ENCODE measurements around the gene RHOF. TPM values are rescaled to one million over a fixed set of nuclear protein-coding genes. Genes with fewer than 3 reads are reported as not detected.
A peak's percentile ranks its signal among the peaks of the same experiment; 100 is the strongest.

The RHOF gene
- total RNA-seq, 1 experiment from 2014 or later, result 232 TPM

- no peak overlapping the region; the same call in 1 of the 2 replicates for H3K4me3 ChIP-seq (ENCODE audit: low read length)
- ATAC-seq (no peak), DNase-seq (peak; percentile 58)
- H3K79me2 ChIP-seq (ENCODE audit: low read length), result peaks cover 83% of the 10 kb centered on the region
- POLR2A ChIA-PET (ENCODE audit: unreplicated experiment), result interaction anchor here (0.6 kb wide), 1 partner anchor 12 kb away, joined by 4 read pairs; no protein-coding TSS in a partner anchor
- no peak overlapping the region for H2AFZ ChIP-seq (ENCODE audit: low read length)
- H3K9me3 ChIP-seq (ENCODE audit: low read length), result no peaks in the 10 kb centered on the region
- H4K20me1 ChIP-seq (ENCODE audit: low read length), result 0 out of 2 replicates have a peak, but pooled peaks cover 3% of the 10 kb centered on the region
- BruUV-seq (replicated peaks), result no TSS peak
- no peaks in the 10 kb centered on the region for H3K9me2 ChIP-seq (replicated peaks; ENCODE audit: low read length)
- TF ChIP-seq CTCF (conservative IDR thresholded peaks at IDR 0.05; ENCODE audit: low read depth, low read length), result no peak
- no peak for TF ChIP-seq EZH2phosphoT487 (IDR thresholded peaks at IDR 0.05; ENCODE audit: borderline replicate concordance, low read length)
- no peak for TF ChIP-seq EZH2 (IDR thresholded peaks at IDR 0.05; ENCODE audit: low read length, unreplicated experiment)
- H3K27ac ChIP-seq (ENCODE audit: low read length), result peak overlapping the region; percentile 96
- CTCF ChIA-PET, result no interaction called here
- peaks cover 4% of the 10 kb centered on the region for H3F3A ChIP-seq (ENCODE audit: low read length, unreplicated experiment)
- peaks cover 83% of the 10 kb centered on the region for H3K4me1 ChIP-seq (ENCODE audit: insufficient read depth, low read length)
- H3K27me3 ChIP-seq (ENCODE audit: low read length), result no peaks in the 10 kb centered on the region
- peaks cover 14% of the 10 kb centered on the region; the same call in 1 of the 2 replicates for H3K36me3 ChIP-seq (ENCODE audit: low read depth, low read length)
- H3K9ac ChIP-seq (ENCODE audit: low read length), result peak overlapping the region; percentile 94; the same call in 1 of the 2 replicates
- intact Hi-C loops (cut with micrococcal nuclease), result no loop called here
- H3K4me2 ChIP-seq (ENCODE audit: low read length), result peak overlapping the region; percentile 93
Measured at GRCh38 chr12:121788176-121788818, 5.2 kb downstream of the RHOF start.

- POLR2A ChIA-PET (ENCODE audit: unreplicated experiment), result interaction anchor here (0.6 kb wide), 1 partner anchor 13 kb away, joined by 4 read pairs; no protein-coding TSS in a partner anchor
- H3F3A ChIP-seq (ENCODE audit: low read length, unreplicated experiment), result peaks cover 4% of the 10 kb centered on the region
- 0 out of 2 replicates have a peak, but pooled peaks cover 6% of the 10 kb centered on the region for H4K20me1 ChIP-seq (ENCODE audit: low read length)
- H3K4me2 ChIP-seq (ENCODE audit: low read length), result no peak overlapping the region
- no TSS peak for BruUV-seq (replicated peaks)
- no peaks in the 10 kb centered on the region for H3K9me2 ChIP-seq (replicated peaks; ENCODE audit: low read length)
- DNase-seq (peak; percentile 57), ATAC-seq (no peak)
- TF ChIP-seq CTCF (conservative IDR thresholded peaks at IDR 0.05; ENCODE audit: low read depth, low read length) (no peak), EZH2 (IDR thresholded peaks at IDR 0.05; ENCODE audit: low read length, unreplicated experiment) (no peak), EZH2phosphoT487 (IDR thresholded peaks at IDR 0.05; ENCODE audit: borderline replicate concordance, low read length) (no peak)
- peak overlapping the region; percentile 37; the same call in 1 of the 2 replicates for H3K9ac ChIP-seq (ENCODE audit: low read length)
- H3K4me3 ChIP-seq (ENCODE audit: low read length), result no peak overlapping the region
- no peak overlapping the region for H2AFZ ChIP-seq (ENCODE audit: low read length)
- peaks cover 89% of the 10 kb centered on the region for H3K4me1 ChIP-seq (ENCODE audit: insufficient read depth, low read length)
- H3K36me3 ChIP-seq (ENCODE audit: low read depth, low read length), result peaks cover 17% of the 10 kb centered on the region; the same call in 1 of the 2 replicates
- H3K27me3 ChIP-seq (ENCODE audit: low read length), result no peaks in the 10 kb centered on the region
- CTCF ChIA-PET, result no interaction called here
- peak overlapping the region; percentile 96 for H3K27ac ChIP-seq (ENCODE audit: low read length)
- intact Hi-C loops (cut with micrococcal nuclease), result no loop called here
- H3K79me2 ChIP-seq (ENCODE audit: low read length), result peaks cover 83% of the 10 kb centered on the region
- H3K9me3 ChIP-seq (ENCODE audit: low read length), result no peaks in the 10 kb centered on the region
Measured at GRCh38 chr12:121787063-121788025, 6.1 kb downstream of the RHOF start.

Measured in PC-3 (cell line).